Lower leg skin (tissue), 3 donors: ENCODE data around the gene LRP10.
"Not testable (repeated sequence)": the region's sequence is repeated elsewhere in the genome, so short reads cannot be mapped to it uniquely, and the experiment has no call there.

Source experiments
- POLR2A ChIP-seq, 2 donors: fragments of 450-650 bp; IDR thresholded peaks; one replicate each; pipeline ENCODE4 v1.6.1; 2016 to 2017; ENCODE audit warnings: antibody characterized with exemption in 2 of 2, mild to moderate bottlenecking in 1 of 2, moderate library complexity in 1 of 2
- TF ChIP-seq, protein P1 (sequence below), 3 donors: fragments of 450-650 bp; IDR thresholded peaks; one replicate each; pipeline ENCODE4 v1.5.1; 2016; ENCODE audit warnings: antibody characterized with exemption in 3 of 3, mild to moderate bottlenecking in 3 of 3, moderate library complexity in 2 of 3

DNA sequence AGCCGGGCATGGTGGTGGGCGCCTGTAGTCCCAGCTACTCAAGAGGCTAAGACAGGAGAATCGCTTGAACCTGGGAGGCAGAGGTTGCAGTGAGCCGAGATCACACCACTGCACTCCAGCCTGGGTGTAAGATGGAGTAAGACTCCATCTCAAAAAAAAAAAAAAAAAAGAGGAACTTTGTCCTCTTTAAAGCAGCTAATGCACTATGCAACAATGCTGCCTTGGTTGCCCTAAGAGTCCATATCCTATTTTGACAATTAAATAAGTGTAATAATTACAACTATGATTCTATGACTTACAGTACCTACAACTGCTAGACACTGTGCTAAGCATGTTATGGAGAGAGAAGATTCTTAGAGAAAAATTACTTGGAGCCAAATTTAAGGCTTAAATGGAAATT lies 43.3 kb downstream of the LRP10 start:
- not testable (repeated sequence) for TF ChIP-seq POLR2A (IDR thresholded peaks at IDR 0.05)
- TF ChIP-seq, protein P1, sequence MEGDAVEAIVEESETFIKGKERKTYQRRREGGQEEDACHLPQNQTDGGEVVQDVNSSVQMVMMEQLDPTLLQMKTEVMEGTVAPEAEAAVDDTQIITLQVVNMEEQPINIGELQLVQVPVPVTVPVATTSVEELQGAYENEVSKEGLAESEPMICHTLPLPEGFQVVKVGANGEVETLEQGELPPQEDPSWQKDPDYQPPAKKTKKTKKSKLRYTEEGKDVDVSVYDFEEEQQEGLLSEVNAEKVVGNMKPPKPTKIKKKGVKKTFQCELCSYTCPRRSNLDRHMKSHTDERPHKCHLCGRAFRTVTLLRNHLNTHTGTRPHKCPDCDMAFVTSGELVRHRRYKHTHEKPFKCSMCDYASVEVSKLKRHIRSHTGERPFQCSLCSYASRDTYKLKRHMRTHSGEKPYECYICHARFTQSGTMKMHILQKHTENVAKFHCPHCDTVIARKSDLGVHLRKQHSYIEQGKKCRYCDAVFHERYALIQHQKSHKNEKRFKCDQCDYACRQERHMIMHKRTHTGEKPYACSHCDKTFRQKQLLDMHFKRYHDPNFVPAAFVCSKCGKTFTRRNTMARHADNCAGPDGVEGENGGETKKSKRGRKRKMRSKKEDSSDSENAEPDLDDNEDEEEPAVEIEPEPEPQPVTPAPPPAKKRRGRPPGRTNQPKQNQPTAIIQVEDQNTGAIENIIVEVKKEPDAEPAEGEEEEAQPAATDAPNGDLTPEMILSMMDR (IDR thresholded peaks at IDR 0.05) = not testable (repeated sequence)
